ENCODE data around the gene SPATA33.

- TF ChIP-seq POLR2A (IDR thresholded peaks at IDR 0.05; ENCODE audit: low read length) = no peak
- TF ChIP-seq GATA1 (IDR thresholded peaks at IDR 0.05; ENCODE audit: low read depth, low read length) = no peak
These were observed 35.8 kb upstream of the SPATA33 start for GRCh38 chr16:89621698-89622409.
